Midbrain (tissue), 1 donor: ENCODE data around the gene FXYD7.
"Not testable (repeated sequence)": the region's sequence is repeated elsewhere in the genome, so short reads cannot be mapped to it uniquely, and the experiment has no call there.

Source experiments
- DNase-seq: peaks from one replicate; lab custom pipeline; 2025; lab: John Stamatoyannopoulos, UW

FXYD7 gene

GRCh38 chr19:35127871-35128270 is 15.2 kb upstream of the FXYD7 start:
- no peak for DNase-seq

DNA sequence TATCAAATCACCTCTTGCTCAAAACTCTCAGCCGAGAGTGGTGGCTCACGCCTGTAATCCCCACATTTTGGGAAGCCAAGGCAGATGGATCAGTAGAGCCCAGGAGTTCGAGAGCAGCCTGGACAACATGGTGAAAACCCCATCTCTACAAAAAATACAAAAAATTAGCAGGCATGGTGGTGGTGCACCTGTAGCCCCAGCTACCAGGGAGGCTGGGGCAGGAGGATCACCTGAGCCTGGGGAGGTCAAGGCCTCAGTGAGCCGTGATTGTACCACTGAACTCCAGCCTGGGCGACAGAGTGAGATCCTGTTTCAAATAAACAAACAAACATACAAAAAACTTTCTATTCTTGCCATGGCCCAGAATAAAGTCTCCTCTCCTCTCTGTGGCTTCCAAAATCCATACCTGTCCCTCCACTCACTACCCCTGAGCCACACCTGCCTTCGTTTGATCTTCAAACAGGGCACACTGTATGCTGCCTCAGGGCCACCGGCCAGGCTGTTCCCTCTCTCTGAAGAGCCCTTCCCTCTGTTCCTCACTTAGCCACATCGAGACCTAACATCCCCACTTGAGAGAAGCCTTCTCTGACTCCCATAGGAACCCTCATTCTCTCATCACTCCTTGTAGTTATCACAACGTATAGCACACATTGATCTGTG is 14.5 kb upstream of the FXYD7 start:
- DNase-seq = no peak

DNA sequence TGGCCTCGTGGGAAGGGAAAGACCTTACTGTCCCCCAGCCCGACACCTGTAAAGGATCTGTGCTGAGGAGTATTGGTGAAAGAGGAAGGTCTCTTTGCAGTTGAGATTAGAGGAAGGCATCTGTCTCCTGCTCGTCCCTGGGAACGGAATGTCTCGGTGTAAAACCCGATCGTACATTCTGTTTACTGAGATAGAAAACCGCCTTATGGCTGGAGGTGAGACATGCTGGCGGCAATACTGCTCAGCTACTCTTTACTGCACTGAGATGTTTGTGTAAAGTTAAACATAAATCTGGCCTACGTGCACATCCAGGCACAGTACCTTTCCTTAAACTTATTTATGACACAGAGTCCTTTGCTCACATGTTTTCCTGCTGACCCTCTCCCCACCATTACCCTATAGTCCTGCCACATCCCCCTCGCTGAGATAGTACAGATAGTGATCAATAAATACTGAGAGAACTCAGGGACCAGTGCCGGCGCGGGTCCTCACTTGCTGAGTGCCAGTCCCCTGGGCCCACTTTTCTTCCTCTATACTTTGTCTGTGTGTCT is 13.3 kb upstream of the FXYD7 start:
- not testable (repeated sequence) for DNase-seq

GRCh38 chr19:35130761-35131720 is 12.0 kb upstream of the FXYD7 start:
- DNase-seq = no peak

DNA sequence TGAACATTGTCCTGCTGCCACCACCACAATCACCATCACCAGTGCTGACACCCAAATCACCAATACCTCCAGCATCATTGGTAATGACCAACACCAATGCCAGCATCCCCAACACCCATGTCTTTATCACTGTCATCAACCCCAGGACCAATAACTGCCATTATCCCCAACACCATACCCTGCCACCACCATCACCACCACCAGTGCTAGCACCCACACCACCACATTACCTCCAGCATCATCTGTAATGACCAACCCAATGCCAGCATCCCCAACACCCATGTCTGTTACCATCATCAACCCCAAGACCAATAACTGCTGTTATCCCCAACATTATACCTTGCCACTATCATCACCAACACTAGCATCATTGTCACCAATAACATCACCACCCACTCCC is 10.8 kb upstream of the FXYD7 start:
- DNase-seq = no peak

DNA sequence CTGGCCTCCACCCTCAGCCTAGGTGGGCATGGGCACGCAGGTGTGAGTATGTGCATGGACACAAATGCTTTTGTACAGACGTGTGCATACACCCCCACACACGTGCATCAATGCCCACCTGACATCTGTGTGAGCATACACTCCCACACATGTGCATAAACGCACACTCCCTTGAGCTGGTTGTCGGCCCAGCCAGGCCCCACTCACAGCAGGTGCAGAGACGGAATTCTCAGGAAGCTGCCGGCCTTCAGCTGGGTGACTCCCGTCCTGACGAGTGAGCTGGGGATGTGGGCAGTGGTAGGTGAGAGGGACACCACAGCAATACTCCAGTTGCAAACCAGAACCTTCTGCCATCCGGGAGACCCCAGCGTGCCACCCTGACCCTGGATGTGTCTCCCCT is 9.2 kb upstream of the FXYD7 start:
- DNase-seq = no peak

DNA sequence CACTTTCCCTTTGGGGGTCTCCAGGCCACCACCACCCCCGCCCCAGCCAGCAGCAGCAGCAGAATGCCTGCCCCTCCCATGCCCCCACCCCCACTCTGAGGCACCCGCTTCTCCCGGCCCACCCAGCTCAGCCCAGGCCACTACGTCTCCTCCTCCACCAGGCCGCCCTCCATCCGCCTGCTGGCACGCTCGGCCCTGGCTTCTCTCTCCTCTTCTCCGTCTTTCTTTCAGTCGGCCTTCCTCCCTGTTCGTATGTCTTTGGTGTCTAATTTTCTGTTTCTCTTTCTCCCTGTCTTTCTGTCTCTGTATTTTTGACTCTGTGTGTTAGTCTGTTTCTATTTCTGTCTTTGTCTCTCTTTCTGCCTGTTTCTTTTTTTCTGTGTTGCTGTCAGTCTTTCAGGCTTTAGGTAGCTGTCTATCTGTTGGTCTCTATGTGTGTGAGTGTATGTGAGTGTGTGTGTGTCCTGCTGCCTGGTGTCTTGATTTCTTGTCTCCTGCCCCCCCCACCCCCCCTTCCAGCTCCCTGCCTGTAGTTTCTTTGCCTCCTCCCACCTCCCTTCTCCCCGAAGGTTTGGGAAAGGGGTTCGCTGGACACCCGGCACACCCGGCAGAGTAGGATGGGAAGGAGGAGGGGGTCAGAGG is 8.3 kb upstream of the FXYD7 start, which contains the start of gene LGI4:
TSS of gene LGI4 (minus strand) at position 459 of the 642 bp plus-strand sequence. CDS start at position 80, 379 bp downstream.
- DNase-seq = no peak

DNA sequence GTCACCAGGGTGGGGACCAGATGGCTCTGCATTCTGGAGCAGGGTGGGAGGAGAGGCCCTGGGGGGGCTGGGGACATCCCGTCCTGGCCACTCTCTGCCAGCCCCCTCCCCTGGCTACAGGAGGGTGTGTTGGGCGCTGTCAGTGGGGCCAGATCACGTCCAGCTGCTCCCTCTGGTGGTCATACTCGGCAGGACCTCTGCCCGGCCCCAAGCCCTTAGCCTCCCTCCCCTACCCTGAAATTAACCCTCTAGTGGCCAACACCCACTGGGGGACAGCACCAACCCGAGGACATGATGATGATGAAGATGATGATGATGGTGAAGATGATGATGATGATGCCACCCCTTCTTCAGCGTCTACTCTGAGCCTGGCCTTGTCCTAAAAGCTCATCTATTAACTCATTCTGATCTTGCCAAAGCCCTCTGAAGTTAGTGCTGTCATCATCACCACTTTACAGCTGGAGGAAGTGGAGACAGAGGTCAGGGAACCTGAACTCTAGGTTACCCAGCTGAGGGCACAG is 7.6 kb upstream of the FXYD7 start:
- peak; percentile 87 for DNase-seq

DNA sequence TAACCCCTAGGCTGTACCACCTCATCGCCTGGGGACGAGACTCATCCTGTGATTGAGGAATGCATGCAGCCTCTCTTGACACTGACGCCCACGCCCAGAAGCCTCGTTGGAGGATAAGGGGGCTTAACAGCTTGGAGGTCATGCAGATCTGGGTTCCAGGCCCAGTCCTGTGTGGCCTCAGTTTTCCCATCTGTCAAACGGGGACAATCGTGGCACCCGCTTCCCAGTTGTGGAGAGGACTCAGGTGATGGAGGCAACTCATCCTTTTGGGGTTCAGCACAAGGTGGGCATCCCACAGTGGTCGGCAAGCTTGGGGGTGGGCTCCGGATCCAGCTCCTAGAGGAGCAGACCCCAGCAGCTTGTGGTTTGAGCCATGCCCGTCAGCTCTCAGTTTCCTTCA is 6.8 kb upstream of the FXYD7 start:
- DNase-seq = no peak

GRCh38 chr19:35136977-35137702 is 5.9 kb upstream of the FXYD7 start:
- no peak for DNase-seq

GRCh38 chr19:35138305-35138892 is 4.7 kb upstream of the FXYD7 start, which contains the start of gene FXYD1:
Gene FXYD1 (plus strand): TSS chr19:35138824. CDS start chr19:35140080, 1,256 bp downstream.
- DNase-seq = peak; percentile 26

GRCh38 chr19:35140207-35140961 is 2.7 kb upstream of the FXYD7 start:
- no peak for DNase-seq

- peak; percentile 88 for DNase-seq
These were observed 1.9 kb upstream of the FXYD7 start for GRCh38 chr19:35140962-35141836.

GRCh38 chr19:35141837-35142605 is 1.0 kb upstream of the FXYD7 start:
- no peak for DNase-seq

DNA sequence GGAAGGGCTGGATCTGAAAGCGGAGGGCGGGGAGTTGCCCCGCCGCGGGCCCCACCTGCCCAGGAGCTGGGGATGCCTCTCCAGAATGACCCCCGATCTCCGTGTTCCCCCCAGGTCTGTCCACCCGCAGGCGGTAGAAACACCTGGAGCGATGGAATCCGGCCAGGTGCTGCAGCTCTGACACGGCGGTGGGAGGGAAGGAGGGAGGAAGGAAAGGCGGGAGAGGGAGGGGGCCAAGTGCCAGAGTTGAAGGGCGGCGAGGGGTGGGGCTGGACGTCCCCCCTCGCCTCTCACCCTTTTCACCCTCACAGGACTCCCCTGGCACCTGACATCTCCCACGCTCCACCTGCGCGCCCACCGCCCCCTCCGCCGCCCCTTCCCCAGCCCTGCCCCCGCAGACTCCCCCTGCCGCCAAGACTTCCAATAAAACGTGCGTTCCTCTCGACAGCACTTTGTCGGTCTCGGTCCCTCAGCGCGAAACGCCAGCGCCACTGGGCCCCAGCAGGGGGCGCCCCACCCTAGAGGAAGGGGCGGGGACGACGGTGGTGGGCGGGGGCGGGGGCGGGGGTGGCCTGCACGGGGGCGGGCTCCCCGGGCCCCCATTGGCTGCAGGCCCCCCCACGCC is 337 bp upstream of the FXYD7 start:
- DNase-seq = peak; percentile 58

- DNase-seq = no peak
These were observed 763 bp downstream of the FXYD7 start for GRCh38 chr19:35143818-35144217.

DNA sequence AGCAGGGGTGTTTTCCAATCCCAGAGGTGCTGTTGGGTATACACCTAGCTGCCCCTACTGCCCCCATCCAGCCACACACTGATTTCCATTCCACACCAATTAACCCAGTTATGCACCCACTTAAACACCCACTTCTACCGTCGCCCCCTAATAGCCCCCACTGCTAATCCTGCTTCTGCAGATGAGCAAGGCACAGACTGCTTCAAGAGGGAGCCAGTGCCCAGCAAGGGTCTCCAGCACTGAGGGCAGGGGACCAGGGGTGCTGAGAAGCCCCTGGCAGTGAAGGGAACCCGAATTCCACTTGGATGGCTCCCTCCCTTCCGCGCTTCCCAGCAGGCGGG is 1.2 kb downstream of the FXYD7 start:
- no peak for DNase-seq
